Pons (tissue), 1 donor: ENCODE measurements around the gene AP1G1.
A peak's percentile ranks its signal among the peaks of the same experiment; 100 is the strongest.
"Not testable (repeated sequence)": the region's sequence is repeated elsewhere in the genome, so short reads cannot be mapped to it uniquely, and the experiment has no call there.

Experiments used
- DNase-seq: peaks from one replicate; pipeline ENCODE4 v3.0.0-alpha.2; 2016; ENCODE audit warnings: low spot score

The AP1G1 gene

DNA sequence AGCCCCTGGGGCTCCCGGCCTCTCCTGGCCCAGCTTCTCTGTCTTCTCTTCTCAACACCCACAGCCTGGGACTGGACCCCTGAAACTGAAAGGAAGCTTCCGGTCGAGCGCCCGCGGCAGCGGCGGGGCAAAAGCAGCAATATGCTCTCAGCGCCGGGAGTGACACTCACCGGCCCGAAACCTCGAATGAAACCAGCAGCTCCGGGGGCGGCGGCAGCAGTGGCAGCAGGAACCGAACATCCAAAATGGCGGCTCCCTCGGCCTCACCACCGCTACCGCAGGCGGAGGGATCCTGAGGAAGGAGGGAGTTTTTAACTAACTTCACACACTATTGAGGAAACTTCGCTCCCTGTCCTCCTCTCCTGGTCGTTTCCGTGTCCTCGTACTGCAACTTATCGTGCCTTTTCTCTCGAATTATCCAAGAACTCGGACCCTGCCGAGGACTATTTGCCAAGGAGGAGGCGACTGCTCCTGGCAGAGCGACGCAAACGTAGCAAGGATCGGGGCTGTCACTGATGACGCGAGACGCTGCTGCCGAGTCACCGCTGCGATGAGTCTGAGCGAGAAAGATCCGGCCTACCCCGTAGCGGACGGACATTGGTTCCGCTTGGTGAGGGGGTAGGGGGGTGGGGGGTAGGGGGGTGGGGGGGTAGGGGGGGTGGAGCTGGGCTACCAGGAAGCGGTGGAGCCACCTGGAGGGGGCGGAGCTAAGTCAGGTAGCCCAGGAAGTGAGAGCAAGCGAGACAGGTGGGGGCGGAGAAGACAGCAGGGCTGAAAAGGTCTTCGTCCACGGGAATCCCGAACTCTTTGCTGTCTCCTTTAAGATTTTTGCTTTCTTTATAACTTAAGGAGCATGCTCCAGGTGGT lies at the start of gene AP1G1:
Gene AP1G1 (minus strand): TSS at position 242 of the 867 bp plus-strand sequence. CDS start 19,355 bp downstream, outside the sequence.
- peak; percentile 95 for DNase-seq

DNA sequence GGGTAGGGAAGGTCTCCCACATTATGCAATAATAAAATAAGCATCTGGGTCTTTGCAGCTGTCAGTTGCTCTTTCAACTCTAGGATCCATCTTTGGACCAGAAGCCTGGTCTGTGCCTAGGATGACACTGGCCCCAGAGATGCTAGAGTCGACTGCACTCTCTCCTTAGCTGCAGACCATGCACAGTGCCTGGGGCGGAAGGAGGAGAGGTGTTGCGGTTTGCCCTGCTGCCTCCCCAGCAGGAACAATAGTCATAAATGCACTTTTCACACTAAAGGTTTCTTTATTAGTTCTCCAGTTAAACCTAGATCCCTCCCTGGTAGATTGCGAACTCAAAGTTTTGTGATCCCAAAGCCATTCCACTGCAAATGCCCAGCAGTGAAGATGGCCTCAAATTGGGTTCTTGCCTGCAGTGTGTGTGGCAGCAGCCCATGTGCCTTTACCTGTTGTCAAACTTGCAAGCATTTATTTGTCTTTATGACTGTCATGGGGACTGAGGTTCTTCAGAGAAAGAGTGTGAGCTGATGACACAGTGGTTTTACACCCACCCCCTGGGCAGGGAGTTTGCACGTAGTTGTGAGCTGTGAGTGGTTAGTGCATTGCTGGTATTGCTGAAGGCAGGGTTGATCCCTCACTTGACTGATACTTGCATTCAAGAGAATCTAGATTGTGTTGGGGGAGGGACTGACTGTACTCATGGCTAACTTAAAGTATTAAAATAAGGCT lies 47.5 kb upstream of the AP1G1 start:
- DNase-seq, result no peak

DNA sequence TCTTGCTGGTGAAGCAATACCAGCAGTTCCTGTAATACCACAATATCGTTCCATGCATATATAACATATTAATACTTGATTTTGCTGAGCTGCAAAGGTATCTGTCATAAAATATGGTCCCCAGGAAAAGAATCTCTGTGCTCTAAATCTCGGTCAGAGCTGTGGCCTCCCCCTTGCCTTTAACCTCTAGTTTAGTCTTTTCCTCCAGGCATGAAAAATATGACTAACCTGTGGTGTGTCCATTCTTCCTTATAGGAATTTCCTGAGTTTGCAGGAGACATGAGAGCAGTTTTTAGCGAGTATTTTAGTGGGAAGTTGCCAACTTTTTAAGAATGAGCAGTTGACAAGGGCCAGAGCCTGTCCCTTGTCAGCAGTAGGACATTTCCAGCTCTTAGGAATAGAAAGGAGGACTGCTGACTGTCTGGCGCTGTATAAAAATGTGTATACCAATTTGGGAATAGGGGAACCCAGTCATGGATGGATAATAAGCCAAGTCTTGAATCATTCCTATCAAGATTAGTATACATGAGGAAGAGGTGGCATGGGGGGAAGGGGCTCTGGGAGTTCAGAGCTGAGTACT lies 45.8 kb upstream of the AP1G1 start:
- no peak for DNase-seq

DNA sequence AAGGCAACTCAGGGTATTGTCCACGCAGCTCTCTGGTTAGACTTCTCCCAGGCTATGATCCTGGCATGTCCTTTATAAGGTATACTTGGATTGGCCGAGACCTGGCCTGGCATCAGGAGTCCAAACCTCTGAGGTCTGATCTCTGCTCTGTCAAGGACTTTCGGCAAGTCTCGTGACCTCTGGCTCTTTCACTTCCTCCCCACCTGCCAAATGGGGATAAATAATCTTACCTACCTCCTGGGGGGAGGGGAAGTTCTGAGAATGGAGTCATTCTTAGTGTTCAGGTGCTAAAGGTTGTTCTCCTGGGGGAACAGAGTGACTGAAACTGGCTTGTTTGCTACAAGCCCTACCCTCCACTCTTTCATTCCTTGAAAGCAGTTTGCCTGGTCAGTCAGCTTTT lies 44.8 kb upstream of the AP1G1 start:
- no peak for DNase-seq

DNA sequence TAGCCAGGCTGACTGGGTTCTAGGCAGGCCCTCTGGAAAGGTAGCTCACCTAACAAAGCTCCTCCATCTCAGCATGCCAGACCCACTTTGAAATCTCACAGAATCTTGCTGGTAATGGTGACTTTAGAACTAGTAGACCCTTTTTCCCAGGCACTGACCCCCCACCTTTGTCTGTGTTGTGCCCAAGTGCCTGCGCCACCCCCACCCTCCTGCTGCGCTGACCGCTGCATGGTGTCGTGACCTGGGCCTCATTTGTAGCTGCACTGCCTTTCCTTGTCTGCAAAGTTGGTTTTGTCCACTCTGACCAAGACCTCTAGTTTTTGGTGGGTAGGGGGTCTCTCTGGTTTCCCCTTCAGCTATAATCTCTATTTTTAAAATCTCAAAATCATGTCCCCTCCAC lies 43.9 kb upstream of the AP1G1 start:
- DNase-seq, result no peak

DNA sequence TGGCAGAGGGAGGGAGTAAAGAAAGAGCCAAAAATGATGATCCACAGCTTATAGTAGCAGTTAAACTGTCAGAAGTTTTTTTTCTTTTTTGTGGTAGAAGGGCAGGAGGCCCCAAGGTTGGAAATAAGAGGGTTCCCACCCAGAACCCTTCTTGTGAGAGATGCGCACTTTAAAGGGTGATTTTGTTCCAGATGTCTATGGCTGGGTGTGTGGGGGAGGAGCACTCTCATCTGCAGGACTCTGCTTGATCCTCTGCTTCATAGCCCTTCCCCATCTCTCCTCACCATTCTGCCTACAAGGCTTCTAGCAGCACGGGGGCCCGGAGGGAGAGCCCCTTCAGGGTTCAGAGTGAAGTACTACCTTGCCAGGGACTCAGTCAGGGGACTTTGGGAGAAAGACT lies 43.5 kb upstream of the AP1G1 start:
- no peak for DNase-seq

DNA sequence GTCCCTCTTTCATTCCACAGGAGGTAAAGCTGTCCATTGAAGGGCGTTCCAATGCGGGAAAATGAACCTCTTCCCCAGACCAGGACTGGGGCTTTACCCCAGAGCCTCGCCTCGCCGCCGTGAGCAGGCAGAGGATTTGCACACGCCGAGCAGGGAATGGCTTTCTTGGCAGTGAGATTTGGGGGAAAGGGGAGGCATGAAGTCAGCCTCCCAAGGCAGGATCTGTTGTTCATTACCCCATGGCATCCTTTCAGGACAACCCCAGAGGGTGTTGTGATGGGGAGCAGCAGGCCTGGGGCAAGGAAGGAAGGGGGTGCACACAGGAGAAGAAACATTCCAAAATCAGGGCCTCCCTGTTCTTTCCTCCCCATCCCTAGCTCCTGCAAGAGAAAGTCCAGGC lies 43.1 kb upstream of the AP1G1 start:
- DNase-seq, result no peak

DNA sequence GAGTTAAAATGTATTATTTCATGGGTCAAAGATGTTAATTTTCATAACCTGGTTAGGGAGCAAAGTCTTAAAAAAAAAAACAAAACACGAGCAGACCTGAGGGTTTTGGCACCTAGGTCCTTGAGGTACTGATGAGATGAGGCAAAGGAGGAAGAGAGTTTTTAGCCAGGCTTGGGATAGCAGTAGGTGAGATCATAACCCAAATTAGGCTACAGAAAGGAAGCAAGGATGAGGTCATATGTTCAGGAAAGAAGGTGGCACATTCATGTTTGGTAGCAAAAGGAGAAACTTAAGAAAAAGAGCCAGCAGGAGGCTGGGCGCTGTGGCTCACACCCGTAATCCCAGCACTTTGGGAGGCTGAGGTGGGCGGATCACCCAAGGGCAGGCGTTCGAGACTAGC lies 40.0 kb upstream of the AP1G1 start:
- no peak for DNase-seq

DNA sequence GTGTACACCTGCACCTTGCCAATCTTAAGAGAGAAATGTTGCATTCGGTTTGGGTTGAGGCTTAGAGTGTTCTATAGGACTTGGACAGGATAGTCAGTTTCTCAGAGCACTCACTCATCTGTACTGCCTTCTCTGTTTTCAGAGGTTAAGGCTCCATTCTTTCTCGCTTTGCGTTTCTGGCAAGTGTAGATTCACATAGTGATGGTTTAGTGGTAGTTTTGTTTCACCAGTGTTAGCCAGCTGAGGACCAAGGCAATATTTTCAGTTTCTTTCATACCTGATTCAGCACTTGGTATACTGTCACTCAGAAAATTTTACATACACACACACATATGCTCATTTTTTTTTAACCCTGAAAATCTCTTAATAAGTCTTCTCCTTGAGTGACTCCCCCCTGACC lies 38.5 kb upstream of the AP1G1 start:
- no peak for DNase-seq

DNA sequence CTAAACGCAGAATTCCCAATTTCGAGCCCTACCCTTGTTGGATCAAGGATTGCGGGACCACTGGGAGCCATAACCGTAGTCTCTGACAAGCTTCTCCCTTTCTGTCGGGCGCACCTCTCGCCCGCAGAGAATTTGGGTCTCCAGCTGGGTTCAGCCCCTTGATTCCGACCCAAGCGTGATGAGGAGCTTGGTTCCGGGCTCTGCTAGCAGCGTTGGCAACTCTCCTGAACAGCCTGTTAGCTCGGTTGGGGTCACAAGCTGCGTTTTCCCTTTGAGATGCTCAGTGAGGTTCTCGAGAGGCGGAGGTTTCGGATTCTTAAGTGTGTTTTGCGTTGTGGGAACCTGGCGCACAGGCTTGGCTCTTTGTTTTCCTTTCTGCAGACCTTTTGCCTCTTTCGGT lies 37.8 kb upstream of the AP1G1 start:
- no peak for DNase-seq

DNA sequence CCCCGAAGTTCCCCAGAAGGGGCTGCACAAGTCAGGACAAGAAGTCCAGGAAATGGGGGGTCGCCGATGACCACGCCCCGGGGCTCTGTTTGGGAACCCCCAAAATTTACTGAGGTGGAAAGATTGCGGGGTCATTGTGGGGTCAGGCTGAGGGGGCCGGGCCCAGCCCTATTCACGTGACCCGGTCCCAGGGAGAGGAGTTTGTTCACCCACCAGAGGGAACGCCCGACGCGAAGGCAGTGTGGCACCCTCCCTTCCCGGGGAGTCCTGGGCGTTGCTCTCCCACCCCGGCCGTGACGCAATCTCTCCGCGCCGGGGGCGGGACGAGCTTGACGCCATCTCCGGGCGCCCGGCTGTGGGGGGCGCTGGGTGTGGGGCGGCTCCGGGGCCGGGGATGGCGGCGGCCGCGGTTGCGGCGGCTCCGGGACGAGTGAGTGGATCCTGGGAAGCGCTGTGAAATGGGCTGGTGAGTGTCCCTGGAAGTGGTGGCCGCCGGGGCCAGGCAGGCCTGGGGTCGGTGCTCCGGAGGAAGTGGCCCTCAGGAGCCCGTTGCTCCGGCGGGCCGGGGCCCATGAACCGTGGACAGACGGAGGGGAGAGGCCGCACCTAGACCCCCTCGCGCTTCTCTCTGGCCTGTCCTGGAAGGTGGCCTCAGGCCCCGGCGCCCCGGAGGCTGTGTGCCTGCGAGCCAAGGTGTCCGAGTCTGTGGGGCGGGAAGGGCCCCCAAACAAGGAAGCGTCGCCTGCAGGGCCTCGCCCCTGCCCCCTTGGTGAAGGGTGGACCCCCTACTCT lies 37.2 kb upstream of the AP1G1 start, which contains the start of gene ATXN1L:
Gene ATXN1L (plus strand): TSS at position 338 of the 792 bp plus-strand sequence. CDS start 3,765 bp downstream, outside the sequence.
- peak; percentile 83 for DNase-seq

DNA sequence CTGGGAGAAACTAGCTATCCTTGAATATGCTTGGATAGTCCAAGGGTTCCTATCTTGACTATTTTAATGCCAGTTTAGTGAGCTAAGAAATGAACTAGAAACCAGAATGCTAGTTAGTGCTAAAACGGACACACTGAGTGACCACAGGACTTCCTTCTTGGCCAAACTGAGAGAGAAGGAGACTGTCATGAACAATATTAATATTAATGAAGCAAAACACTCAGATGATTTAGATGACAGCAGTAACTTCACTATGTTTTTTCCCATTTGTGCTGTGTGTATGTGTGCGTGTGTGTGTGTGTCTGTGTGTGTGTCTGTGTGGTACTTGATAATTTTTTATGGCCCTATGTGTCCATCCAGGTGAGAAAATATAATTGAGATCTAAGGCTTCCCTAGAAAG lies 34.9 kb upstream of the AP1G1 start:
- no peak for DNase-seq

DNA sequence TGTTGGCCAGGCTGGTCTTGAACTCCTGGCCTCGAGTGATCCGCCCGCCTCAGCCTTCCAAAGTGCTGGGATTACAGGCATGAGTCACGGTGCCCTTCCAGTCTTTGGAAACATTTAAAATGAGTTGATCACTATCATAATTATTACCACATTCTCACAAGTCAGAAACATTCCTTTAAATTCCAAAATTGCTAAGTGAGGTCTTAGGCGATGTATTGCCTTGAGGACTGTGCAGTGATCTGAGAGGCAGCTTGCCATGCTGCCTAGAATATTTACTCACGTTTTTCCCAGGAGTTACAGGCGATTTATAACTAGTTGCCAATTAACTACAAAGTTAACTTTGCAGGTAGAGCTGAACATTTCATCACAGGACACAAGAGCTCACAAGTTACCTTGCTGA lies 31.4 kb upstream of the AP1G1 start:
- no peak for DNase-seq

DNA sequence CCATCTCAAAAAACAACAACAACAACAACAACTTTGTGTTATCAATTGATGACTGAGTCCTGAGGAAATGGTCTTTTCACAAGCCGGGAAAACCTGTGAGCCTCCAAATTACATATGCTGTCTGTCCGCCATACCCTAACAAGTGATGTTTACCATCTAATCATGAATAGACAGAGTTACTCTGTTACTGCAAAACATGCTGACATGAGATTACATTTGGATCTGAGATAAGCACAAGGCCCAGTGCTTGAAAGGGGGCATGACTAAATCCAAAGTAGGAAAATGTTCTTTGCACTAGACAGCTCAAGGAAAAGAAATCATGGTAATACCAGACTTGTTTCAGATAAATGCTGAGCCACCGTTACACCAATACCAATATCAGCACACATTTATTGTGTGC lies 28.5 kb upstream of the AP1G1 start:
- no peak for DNase-seq

DNA sequence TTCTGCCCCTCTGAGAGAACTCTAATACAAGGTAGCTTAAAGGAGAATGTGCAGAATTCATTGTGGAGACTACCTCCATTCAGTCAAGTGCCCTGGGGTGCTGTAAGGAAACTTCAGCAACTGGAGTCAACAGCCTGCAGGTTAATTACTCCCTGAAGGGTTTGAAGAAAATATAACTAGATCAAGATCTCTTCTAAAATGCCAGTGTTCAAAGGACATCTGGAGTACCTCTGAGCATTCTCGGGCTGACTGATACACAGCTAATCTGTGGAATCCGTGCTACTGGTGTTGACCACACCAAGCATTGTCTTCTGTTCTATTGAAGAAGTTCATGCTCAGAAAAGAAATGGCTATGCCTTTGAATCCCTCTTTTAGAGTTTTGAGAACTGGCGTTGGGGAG lies 25.7 kb upstream of the AP1G1 start:
- no peak for DNase-seq

DNA sequence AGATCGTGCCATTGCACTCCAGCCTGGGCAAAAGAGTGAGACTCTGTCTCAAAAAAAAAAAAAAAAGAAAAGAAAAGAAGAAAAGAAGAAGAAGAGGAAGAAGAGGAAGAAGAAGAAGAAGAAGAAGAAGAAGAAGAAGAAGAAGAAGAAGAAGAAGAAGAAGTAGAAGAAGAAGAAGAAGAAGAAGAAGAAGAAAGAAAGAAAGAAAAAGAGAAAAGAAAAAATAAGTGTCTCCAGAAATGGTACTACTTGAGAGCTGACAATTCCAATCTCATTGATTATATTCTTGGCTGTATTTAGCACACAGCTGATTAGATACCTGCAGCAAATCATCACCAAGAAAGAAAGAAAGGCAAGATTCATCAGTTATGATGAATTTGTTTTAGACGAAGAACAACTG lies 23.5 kb upstream of the AP1G1 start:
- DNase-seq, result not testable (repeated sequence)

DNA sequence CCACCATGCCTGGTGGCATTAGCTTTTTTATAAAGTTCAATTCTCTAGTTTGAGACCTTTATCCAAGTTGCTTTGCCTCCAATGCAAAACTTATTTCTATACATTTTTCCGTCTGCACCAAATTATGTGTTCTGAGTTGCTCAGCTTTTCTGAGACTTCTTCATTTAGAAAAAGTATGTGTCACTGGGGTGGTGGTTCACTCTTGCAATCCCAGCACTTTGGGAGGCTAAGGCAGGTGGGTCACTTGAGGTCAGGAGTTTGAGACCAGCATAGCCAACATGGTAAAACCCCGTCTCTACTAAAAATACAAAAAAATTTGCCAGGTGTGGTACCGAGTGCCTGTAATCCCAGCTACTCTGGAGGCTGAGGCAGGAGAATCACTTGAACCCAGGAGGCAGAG lies 23.1 kb upstream of the AP1G1 start:
- DNase-seq, result not testable (repeated sequence)

DNA sequence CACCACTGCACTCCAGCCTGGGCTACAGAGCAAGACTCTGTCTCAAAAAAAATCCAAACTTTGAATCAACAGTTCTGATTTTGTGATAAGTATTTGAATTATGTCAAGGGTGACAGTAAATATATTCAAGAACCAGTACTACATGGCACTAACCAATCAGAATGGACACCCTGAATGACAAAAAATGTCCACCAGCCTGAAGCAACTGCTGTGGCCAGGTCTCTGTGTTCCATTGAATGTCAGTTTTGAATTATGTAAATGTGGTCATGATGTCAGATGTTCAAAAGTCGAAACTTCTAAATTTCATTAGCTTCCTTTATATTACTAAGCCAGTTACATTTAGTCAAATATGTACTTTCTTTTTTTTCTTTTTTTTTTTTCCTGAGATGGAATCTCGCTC lies 21.7 kb upstream of the AP1G1 start:
- DNase-seq, result no peak

DNA sequence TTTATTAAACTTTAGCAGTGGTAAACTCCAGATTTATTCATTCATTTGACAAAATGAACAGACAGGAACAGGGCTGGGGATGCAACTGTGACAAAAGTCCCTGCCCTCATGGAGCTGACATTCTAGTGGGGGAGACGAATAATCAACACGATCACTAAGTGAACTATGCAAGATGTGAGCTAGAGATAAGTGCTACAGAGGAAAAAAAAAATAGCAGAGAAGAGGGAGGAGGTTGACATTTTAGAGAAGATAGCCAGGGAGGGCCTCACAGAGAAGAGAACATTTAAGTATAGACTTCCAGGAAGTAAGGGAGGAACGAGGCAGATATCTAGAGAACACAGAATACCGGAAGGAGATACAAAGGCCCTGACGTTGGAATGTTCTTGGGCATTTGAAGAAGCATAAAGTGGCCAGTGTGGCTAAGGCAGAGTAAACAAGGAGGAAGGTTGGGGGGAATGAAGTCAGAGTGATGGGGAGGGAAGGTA lies 17.9 kb upstream of the AP1G1 start:
- DNase-seq, result no peak

DNA sequence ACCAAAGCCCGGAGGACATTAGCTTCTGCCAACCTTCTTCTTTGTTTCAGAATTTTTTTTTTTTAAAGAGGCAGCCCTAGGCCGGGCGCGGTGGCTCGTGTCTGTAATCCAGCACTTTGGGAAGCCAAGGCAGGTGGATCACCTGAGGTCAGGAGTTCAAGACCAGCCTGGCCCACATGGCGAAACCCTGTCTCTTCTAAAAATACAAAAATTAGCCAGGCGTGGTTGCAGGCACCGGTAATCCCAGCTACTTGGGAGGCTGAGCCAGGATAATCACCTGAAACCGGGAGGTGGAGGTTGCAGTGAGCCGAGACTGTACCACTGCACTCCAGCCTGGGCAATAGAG lies 8.5 kb upstream of the AP1G1 start:
- not testable (repeated sequence) for DNase-seq

DNA sequence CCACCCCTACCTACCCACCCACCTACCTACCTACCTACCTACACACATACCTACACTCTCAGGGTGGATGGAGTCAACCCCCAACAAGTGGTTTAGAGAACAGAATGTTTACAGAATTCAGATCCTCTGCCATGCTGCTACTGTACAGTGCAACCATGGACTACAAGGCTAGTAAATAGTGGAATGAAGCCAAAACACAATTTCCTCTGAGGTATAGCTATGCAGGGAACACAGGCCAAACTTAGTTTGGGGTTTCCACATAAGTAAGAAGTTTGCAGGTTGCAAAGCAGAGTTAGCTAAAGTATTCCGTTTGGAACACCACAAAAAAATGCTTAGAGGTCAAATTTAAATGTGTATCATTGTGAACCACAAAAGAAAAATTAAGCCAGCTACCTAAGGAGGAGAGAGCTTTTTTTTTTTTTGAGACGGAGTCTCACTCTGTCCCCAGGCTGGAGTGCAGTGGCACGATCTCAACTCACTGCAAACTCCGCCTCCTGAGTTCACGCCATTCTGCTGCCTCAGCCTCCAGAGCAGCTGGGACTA lies 2.7 kb upstream of the AP1G1 start:
- no peak for DNase-seq

DNA sequence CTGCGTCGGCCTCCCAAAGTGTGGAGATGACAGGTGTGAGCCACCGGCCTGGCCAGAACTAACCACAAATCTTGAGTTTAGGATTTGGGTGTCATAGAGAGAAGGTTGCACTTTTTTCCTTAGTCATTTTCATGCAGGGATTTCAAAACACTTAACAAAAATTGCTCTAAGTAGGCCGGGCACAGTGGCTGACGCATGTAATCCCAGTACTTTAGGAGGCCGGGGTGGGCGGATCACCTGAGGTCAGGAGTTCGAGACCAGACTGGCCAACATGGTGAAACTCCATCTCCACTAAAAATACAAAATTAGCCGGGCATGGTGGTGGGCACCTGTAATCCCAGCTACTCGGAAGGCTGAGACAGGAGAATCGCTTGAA lies 1.5 kb upstream of the AP1G1 start:
- DNase-seq, result not testable (repeated sequence)
